GM06990 (cell line): Measurements from ENCODE around the gene AXL.

Source experiments
- DNase-seq: peaks from one replicate; pipeline ENCODE4 v3.0.0-alpha.2; 2011; ENCODE audit not compliant: insufficient read length; ENCODE audit errors: extremely low read depth
- H3K27me3 ChIP-seq: replicated peaks from 2 replicates; pipeline ENCODE4 v1.6.0; 2011; ENCODE audit warnings: low read length; ENCODE audit not compliant: control insufficient read depth, insufficient read depth
- H3K36me3 ChIP-seq: 2 replicates; pipeline ENCODE4 v1.5.1; 2011; ENCODE audit warnings: low read length; ENCODE audit not compliant: control insufficient read depth, insufficient read depth
- H3K4me3 ChIP-seq: replicated peaks from 2 replicates; pipeline ENCODE4 v1.5.1; 2011; ENCODE audit warnings: low read depth, mild to moderate bottlenecking, control low read depth, low read length
- TF ChIP-seq, protein P1 (sequence below): IDR thresholded peaks from 2 replicates; pipeline ENCODE4 v1.5.1; 2011; ENCODE audit warnings: low read length, control low read depth, mild to moderate bottlenecking, inconsistent platforms; ENCODE audit not compliant: insufficient read depth, poor library complexity, severe bottlenecking

AXL gene

DNA sequence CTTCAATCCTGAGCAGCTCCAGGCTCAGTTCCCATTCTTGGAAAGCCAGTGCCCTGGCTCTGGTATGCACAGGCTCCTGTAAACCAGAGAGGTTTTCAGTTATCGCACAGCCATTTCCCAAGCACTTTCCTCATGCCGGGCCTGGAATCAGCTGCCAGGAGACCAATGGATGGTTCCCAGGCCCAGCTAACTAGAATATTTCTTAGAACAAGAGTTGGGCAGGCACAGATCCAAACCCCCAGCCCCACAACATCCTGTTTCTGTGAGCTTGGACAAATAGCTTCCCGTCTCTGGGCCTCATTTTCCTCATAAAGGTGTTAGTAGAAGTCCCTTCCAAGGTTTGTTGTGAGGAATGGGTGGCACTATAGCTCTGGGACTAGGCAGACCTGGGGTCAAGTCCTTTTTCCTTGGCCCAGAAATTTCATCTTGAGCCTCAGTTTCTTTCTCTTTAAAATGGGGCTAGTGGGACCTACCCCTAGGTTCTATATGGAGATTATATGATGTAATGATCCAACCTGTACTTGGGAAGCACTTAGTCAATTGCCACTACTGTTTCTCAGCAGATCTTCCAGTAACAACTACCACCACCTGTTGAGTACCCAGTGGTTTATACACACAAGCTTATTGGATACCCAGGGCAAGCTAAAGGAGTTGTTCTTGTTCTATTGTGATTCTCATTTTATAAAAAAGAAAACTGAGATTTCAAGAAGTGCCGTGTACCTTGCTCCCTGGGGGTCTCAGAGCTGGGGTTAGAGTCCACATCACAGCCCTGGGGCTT is 85.9 kb downstream of the AXL start:
- Histone ChIP-seq H3K36me3 (peaks cover 26% of the 10 kb centered on the region), H3K4me3 (no peak overlapping the region)

DNA sequence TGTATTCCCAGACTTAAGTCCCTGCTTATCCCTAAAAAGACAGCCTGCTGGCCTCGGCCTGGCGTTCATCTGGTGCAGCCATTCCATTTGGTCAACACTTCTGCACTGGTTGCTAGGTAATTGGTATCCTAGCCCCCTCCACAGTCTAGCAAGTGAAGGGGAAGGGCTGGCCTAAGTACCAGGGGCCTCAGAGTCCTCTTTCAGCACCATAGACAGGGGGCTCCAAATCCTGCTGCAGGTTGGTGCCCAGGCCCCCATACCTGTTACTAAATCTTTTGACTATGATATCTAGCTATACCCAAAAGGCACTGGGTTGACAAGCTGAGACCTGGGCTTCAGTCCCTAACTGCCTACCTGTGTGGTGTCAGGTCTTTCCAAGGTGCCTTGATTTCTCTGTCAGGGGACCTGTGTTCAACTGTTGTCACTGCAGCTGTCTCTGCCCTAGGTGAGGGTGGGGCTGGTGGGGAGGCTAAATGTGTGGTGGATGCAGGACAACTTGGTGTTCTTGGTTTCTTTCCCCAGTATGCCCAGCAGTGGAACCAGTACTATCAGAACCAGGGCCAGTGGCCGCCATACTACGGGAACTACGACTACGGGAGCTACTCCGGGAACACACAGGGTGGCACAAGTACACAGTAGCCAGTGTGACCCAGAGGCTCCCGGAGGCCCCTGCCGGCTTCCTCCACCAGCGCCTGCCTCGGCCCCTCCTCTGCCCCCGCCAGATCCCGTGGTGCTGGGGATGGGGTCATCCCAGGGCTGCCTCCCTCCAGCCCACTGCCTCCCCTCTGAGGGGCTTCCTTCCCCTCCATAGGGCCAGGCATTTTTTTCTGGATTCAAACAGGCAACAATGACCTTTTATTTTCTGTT is 87.1 kb downstream of the AXL start:
- TF ChIP-seq, protein P1, sequence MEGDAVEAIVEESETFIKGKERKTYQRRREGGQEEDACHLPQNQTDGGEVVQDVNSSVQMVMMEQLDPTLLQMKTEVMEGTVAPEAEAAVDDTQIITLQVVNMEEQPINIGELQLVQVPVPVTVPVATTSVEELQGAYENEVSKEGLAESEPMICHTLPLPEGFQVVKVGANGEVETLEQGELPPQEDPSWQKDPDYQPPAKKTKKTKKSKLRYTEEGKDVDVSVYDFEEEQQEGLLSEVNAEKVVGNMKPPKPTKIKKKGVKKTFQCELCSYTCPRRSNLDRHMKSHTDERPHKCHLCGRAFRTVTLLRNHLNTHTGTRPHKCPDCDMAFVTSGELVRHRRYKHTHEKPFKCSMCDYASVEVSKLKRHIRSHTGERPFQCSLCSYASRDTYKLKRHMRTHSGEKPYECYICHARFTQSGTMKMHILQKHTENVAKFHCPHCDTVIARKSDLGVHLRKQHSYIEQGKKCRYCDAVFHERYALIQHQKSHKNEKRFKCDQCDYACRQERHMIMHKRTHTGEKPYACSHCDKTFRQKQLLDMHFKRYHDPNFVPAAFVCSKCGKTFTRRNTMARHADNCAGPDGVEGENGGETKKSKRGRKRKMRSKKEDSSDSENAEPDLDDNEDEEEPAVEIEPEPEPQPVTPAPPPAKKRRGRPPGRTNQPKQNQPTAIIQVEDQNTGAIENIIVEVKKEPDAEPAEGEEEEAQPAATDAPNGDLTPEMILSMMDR = no peak
- peaks cover 21% of the 10 kb centered on the region for H3K36me3 ChIP-seq
- no peak overlapping the region for H3K4me3 ChIP-seq
- DNase-seq = no peak
- H3K27me3 ChIP-seq = no peaks in the 10 kb centered on the region

More for the DNA sequence above, 85.9 kb downstream of the AXL start:
- TF ChIP-seq, protein P1 = no peak
- H3K27me3 ChIP-seq = no peaks in the 10 kb centered on the region
- DNase-seq = no peak

DNA sequence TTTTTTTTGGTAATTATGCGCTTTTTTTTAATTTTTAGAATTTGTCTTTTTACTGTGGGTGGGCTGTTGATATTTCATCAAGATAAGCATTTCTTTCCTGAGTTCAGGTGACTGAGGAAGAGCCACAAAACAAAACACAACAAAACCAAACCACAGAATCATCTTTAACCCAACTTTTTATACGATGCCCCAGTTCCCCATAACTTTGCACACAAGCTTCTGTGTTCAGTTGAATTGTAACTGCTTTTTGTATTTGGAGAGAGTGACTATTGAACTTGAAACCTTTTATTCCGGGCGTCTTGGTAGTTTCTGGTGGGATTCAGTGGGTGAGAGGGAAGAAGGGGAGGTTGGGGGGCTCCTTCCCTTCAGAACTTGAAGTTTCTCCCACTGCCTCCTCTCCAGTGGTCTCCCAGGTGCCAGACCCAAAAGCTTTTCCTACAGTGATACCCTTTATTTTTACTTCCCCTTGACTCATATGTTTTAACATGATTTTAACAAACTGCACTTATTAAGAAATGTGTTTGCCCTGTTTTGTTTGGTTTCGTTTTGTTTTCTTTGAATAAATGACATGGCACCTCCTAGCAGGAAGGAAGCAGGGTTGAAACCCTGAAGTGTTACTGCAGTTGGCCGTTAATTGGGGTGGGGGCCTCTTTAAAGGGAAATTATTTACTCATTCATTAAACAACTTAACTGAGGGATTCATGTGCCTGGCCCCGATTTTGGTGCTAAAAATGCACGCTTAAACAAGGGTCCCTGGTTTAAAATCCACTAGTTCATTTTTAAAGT is 88.3 kb downstream of the AXL start:
- Histone ChIP-seq H3K4me3 (no peak overlapping the region), H3K36me3 (peaks cover 15% of the 10 kb centered on the region), H3K27me3 (no peaks in the 10 kb centered on the region)
- TF ChIP-seq, protein P1 = no peak
- no peak for DNase-seq

DNA sequence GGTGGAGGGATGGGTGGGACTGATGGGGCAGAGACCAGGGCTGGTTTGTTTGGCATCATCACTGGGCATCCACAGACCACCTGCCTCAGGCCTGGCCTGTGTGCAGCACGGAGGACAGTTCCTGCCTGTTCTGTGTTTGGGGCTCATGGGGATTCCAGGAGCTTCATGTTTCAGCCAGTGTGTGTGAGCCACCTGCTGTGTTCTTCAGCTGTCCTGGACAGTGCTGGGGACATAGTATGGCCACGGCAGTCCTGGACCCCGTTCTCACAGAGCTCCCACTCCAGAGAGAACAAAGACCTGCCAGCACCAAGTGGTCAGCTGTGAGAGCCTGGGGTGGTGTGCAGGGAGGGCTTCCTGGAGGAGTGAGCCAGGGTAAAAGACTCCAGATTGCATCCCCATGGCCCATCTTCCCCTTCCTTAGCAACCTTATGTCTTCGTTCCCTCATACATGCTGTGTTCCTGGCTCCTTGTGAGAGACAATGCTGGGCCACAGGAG is 89.0 kb downstream of the AXL start:
- Histone ChIP-seq H3K4me3 (no peak overlapping the region), H3K36me3 (peaks cover 16% of the 10 kb centered on the region), H3K27me3 (no peaks in the 10 kb centered on the region)
- TF ChIP-seq, protein P1 = no peak
- no peak for DNase-seq

DNA sequence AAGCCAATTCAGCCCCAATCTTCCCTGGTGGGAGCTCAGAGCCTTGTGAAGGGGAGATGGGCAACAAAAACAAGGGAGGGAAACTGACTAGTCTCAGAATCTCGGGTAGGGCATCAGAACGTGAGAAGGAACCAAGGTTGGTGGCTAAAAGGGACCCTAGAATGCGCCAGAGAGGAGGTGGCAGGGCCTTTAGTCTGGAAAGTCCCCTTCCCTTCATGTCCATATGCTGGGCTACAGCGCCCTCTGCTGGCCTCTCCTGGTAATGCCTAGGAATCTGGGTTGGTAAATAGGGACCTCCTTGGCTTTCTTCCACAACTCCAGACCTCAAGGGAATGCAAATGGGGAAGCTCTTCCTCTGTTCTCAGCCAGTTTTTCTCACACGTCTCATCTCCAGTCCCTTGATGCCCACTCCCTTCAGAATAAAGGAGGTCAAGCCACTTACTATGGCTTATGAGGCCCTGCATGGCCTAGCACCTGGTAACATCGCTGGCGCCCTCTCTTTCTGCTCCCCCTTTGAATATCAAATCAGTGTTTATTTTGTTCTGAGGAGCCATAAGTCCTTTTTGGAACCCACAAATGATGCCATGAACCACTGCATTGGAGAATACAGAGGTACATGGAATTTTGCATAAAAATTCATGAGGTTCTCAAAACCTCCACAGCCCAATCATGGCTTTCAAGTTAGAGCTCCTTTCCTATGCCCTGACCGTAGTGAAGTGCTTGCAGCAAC is 89.6 kb downstream of the AXL start:
- TF ChIP-seq, protein P1 = peak; percentile 89
- peak overlapping the region; percentile 80 for H3K4me3 ChIP-seq
- no peaks in the 10 kb centered on the region for H3K27me3 ChIP-seq
- peak; percentile 56 for DNase-seq
- H3K36me3 ChIP-seq = peaks cover 19% of the 10 kb centered on the region
